ENCODE results near the gene ADAMTS2. TPM values are rescaled to one million over a fixed set of nuclear protein-coding genes. Genes with fewer than 3 reads are reported as not detected.

Gene ADAMTS2
- total RNA-seq, 6 experiments from 2014 or later, result 31.5 to 38.4 (median 34.1) TPM

DNA sequence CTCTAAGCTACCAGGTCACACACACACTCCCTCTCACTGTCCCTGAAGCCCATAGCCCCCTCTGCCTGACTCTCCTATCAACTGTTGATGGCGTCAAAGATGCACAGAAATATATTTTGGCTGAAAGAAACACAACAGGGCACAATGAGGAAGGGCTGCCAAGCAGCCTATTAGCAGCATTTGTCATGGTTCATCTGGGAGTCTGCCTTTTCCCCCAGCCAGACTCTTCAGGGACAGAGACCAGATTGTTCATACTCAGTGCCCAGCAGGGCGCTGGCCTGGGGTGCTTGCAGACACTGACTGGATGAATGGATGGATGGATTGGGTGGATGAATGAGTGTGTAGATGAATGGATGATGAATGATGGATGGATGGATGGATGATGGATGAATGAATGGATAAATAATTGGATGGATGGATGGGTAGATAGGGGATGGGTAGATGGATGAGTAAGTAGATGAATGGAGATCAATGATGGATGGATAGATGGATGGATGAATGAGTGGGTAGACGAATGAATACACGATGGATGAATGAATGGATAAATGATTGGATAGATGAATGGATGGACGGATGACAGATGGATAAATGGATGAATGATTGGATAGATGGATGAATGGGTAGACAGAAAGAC, 90.5 kb downstream of the ADAMTS2 start:
- peaks cover 3% of the 10 kb centered on the region for H3K27me3 Mint-ChIP-seq (ENCODE audit: insufficient read depth)
- H3K27ac Mint-ChIP-seq, result no peak overlapping the region; the same call in 1 of the 2 replicates
- DNase-seq, result no peak
- TF ChIP-seq, protein P1, sequence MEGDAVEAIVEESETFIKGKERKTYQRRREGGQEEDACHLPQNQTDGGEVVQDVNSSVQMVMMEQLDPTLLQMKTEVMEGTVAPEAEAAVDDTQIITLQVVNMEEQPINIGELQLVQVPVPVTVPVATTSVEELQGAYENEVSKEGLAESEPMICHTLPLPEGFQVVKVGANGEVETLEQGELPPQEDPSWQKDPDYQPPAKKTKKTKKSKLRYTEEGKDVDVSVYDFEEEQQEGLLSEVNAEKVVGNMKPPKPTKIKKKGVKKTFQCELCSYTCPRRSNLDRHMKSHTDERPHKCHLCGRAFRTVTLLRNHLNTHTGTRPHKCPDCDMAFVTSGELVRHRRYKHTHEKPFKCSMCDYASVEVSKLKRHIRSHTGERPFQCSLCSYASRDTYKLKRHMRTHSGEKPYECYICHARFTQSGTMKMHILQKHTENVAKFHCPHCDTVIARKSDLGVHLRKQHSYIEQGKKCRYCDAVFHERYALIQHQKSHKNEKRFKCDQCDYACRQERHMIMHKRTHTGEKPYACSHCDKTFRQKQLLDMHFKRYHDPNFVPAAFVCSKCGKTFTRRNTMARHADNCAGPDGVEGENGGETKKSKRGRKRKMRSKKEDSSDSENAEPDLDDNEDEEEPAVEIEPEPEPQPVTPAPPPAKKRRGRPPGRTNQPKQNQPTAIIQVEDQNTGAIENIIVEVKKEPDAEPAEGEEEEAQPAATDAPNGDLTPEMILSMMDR (IDR thresholded peaks at IDR 0.05), result no peak
- H3K36me3 Mint-ChIP-seq (ENCODE audit: low read depth), result peaks cover 11% of the 10 kb centered on the region
- H3K4me3 Mint-ChIP-seq, result no peak overlapping the region
- H3K4me1 Mint-ChIP-seq (ENCODE audit: low read depth), result peaks cover 10% of the 10 kb centered on the region
- H3K9me3 Mint-ChIP-seq, result no peaks in the 10 kb centered on the region

DNA sequence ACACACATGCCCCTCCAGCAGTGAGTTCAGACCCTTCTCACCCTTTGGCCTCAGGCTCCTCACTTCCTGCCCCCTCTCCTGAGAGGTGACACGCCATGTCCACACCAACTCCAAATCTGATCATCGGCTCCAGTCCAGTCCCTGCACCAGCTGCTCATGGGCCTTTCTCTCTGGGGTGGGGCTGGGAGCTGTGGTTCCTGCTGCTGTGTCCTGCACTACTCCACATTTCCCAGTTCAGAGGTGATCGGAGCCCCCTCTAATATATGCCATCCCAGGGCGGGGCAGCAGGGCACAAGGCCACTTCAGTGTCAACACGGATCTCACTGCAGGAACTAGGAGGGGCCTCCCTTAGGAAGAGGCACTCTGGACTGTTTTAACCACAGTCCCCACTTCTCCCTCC, 91.5 kb downstream of the ADAMTS2 start:
- Mint-ChIP-seq H3K4me3 (no peak overlapping the region), H3K27ac (no peak overlapping the region), H3K4me1 (ENCODE audit: low read depth) (no peaks in the 10 kb centered on the region; the same call in 1 of the 2 replicates), H3K27me3 (ENCODE audit: insufficient read depth) (peaks cover 3% of the 10 kb centered on the region), H3K36me3 (ENCODE audit: low read depth) (peaks cover 11% of the 10 kb centered on the region), H3K9me3 (no peaks in the 10 kb centered on the region)
- DNase-seq, result no peak
- TF ChIP-seq, protein P1 (IDR thresholded peaks at IDR 0.05), result no peak

DNA sequence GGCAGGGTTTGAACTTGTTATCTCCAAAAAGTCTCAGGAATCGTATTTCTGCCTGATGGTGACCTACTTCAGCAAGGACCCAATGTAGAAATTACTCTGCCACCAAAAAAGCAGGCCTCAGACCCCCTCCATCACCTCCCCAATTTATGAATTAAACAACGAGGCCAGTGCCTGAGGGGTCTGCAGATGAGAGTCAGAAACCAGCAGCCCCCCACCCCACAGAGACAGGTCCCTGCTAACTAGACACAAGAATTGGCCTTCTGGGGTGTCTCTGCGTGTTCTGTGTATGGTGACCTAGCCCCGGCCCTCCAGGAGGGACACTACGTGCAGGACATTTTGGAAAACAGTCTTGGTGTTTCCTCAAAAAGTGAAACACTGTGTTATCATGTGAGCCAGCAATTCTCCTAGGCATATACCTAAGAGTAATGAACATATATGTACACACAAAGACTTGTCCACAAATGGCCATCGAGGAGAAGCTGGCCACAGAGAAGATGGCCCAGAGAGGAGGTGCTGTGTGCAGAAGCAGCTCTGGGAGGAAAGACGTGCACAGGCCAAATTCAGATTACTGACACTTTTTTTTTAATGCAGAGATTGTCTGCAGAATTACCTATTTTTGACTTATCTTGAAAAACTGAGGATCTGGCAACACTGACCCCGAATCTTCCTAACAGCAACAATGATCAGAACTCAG, 93.8 kb downstream of the ADAMTS2 start:
- Mint-ChIP-seq H3K4me1 (ENCODE audit: low read depth) (no peaks in the 10 kb centered on the region), H3K36me3 (ENCODE audit: low read depth) (peaks cover 14% of the 10 kb centered on the region), H3K27ac (no peak overlapping the region), H3K4me3 (no peak overlapping the region), H3K27me3 (ENCODE audit: insufficient read depth) (peaks cover 3% of the 10 kb centered on the region), H3K9me3 (no peaks in the 10 kb centered on the region; the same call in 1 of the 2 replicates)
- DNase-seq, result no peak
- TF ChIP-seq, protein P1 (IDR thresholded peaks at IDR 0.05), result no peak

DNA sequence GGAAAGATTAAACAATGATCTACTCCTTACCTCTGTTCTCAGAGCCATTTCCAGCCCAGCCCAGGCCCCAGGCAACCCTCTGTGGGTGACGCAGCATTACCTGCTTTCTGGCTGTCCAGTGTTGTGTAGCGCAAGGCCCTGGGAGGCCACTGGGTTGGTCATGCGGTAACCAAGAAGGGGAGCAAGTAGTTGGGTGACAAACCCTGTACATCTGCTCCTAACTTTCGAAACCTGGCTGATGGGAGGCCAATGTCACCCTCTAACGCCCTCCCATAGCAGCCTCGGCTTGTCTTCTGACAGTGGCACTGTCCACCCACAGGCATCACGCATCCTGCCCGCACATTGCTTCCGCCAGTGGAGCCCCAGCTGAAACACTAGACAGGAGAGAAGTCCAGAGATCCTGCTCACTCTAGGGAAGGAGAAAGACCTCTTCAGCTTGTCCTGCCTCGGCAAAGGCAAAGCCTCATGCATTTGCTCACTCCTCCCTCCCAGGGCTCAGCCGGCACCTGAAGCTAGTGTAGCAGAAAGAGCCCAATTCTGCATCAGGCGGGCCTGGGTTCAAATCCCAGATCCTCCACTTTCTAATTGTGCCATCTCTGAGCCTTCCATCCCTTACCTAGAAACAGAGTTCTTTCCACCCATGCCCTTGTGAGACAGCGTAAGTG, 94.6 kb downstream of the ADAMTS2 start:
- Mint-ChIP-seq H3K36me3 (ENCODE audit: low read depth) (peaks cover 15% of the 10 kb centered on the region), H3K4me3 (no peak overlapping the region), H3K4me1 (ENCODE audit: low read depth) (no peaks in the 10 kb centered on the region), H3K27ac (no peak overlapping the region), H3K27me3 (ENCODE audit: insufficient read depth) (peaks cover 3% of the 10 kb centered on the region), H3K9me3 (no peaks in the 10 kb centered on the region; the same call in 1 of the 2 replicates)
- DNase-seq, result no peak
- TF ChIP-seq, protein P1 (IDR thresholded peaks at IDR 0.05), result no peak

DNA sequence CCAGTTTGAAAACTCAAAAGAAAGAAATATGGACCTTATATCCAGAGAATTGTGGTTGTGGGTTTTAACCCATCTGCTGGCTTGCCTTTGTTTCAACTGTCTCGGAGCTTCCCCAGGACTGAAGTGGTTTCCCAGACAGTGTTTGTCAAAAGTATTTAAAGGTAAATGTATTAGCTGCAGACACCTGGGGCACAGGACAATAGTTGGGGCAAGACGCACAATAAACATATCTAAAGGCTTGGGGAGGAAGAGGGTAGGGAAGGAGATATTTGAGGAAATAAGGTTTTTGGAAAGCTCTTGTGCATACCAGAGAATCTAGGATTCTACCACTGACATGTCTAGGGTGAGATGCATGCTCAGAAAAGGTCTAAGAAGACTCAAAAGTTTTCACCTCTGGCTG, 99.0 kb downstream of the ADAMTS2 start:
- DNase-seq, result no peak
- H3K36me3 Mint-ChIP-seq (ENCODE audit: low read depth), result peaks cover 8% of the 10 kb centered on the region; the same call in 1 of the 2 replicates
- peaks cover 23% of the 10 kb centered on the region for H3K4me1 Mint-ChIP-seq (ENCODE audit: low read depth)
- no peaks in the 10 kb centered on the region; the same call in 1 of the 2 replicates for H3K9me3 Mint-ChIP-seq
- no peak overlapping the region for H3K27ac Mint-ChIP-seq
- H3K4me3 Mint-ChIP-seq, result no peak overlapping the region
- no peaks in the 10 kb centered on the region; the same call in 1 of the 2 replicates for H3K27me3 Mint-ChIP-seq (ENCODE audit: insufficient read depth)
- TF ChIP-seq, protein P1 (IDR thresholded peaks at IDR 0.05), result no peak
